Common myeloid progenitor, CD34-positive (primary cell): ENCODE results near the gene ARL2BP.

Experiments used
- CTCF ChIA-PET: fragments of 350-600 bp; sonication (Branson Sonifier 250); formaldehyde crosslinking; loops from one replicate; lab custom pipeline; 2021; ENCODE audit warnings: antibody characterized with exemption; lab: Charles Lee
- POLR2A ChIA-PET: fragments of 350-600 bp; sonication (Branson Sonifier 250); formaldehyde crosslinking; loops from one replicate; lab custom pipeline; 2021; ENCODE audit warnings: antibody characterized with exemption; lab: Charles Lee
- DNase-seq, 3 donors: peaks; one replicate each; pipeline versions ENCODE4 v3.0.0 to v3.0.0-alpha.2; 2013
- H3K27ac ChIP-seq, 2 experiments: 1 replicate in 1 of 2; 2 replicates in 1 of 2; pipeline ENCODE4 v1.7.0; 2013; ENCODE audit warnings: inconsistent platforms in 2 of 2, low read length in 2 of 2, mild to moderate bottlenecking in 2 of 2, low read depth in 1 of 2, moderate library complexity in 1 of 2; ENCODE audit not compliant: severe bottlenecking in 2 of 2, insufficient read depth in 1 of 2, poor library complexity in 1 of 2
- H3K27me3 ChIP-seq, 5 experiments: replicated peaks in 2 of 5; 1 replicate in 3 of 5; 2 replicates in 2 of 5; pipeline versions ENCODE4 v1.6.1 to v1.7.0; 2013; ENCODE audit warnings: low read length in 4 of 5, mild to moderate bottlenecking in 2 of 5, moderate library complexity in 2 of 5, inconsistent platforms in 1 of 5; ENCODE audit not compliant: insufficient read depth in 5 of 5, control insufficient read depth in 4 of 5
- H3K36me3 ChIP-seq, 4 experiments: 1 replicate in 2 of 4; 2 replicates in 2 of 4; pipeline versions ENCODE4 v1.6.1 to v1.7.0; 2013; ENCODE audit warnings: low read length in 3 of 4, control low read depth in 1 of 4, mild to moderate bottlenecking in 1 of 4; ENCODE audit not compliant: control insufficient read depth in 4 of 4, insufficient read depth in 4 of 4
- H3K4me1 ChIP-seq, 4 experiments: 1 replicate in 3 of 4; 2 replicates in 1 of 4; pipeline versions ENCODE4 v1.6.1 to v1.7.1; 2013; ENCODE audit warnings: low read length in 3 of 4, mild to moderate bottlenecking in 3 of 4, control low read depth in 1 of 4, inconsistent platforms in 1 of 4, moderate library complexity in 1 of 4; ENCODE audit not compliant: control insufficient read depth in 4 of 4, insufficient read depth in 4 of 4; ENCODE audit errors: control extremely low read depth in 1 of 4
- H3K4me3 ChIP-seq, 7 experiments: 1 replicate in 4 of 7; 2 replicates in 3 of 7; pipeline versions ENCODE4 v1.5.1 to v1.7.0; 2013; ENCODE audit warnings: mild to moderate bottlenecking in 7 of 7, low read length in 6 of 7, moderate library complexity in 6 of 7, inconsistent platforms in 2 of 7, low read depth in 2 of 7, control low read depth in 1 of 7; ENCODE audit not compliant: insufficient read depth in 4 of 7, control insufficient read depth in 1 of 7; ENCODE audit errors: extremely low read depth in 1 of 7
- H3K9me3 ChIP-seq, 5 experiments: 1 replicate in 4 of 5; 2 replicates in 1 of 5; pipeline versions ENCODE4 v1.6.1 to v1.7.1; 2013; ENCODE audit warnings: low read length in 4 of 5, mild to moderate bottlenecking in 2 of 5, inconsistent platforms in 1 of 5, low read depth in 1 of 5, moderate library complexity in 1 of 5; ENCODE audit not compliant: control insufficient read depth in 4 of 5, insufficient read depth in 2 of 5; ENCODE audit errors: control extremely low read depth in 1 of 5
- WGBS: methylation state at CpG from one replicate; pipeline ENCODE4 v1.1.5; 2013; ENCODE audit not compliant: insufficient coverage; 5-methylcytosine and 5-hydroxymethylcytosine counted together

The ARL2BP gene

GRCh38 chr16:57281791-57282190 lies 36.7 kb downstream of the ARL2BP start:
- CTCF ChIA-PET: interaction anchor here (0.7 kb wide), 1 partner anchor 135 kb away, joined by 3 read pairs; no protein-coding TSS in a partner anchor
- POLR2A ChIA-PET: no interaction called here

GRCh38 chr16:57282510-57283213 lies 37.6 kb downstream of the ARL2BP start:
- CTCF ChIA-PET: interaction anchor here (1.5 kb wide), 1 partner anchor 10 kb away, joined by 4 read pairs; no protein-coding TSS in a partner anchor
- WGBS: 91% methylated on average over 6 of the region's 8 CpGs
- POLR2A ChIA-PET: no interaction called here
- no peaks in the 10 kb centered on the region for H3K9me3 ChIP-seq
- H3K27ac ChIP-seq: no peak overlapping the region
- no peaks in the 10 kb centered on the region for H3K36me3 ChIP-seq
- DNase-seq: no peak
- peaks cover 2 to 40% (median 26%) of the 10 kb centered on the region in 5 experiments for H3K27me3 ChIP-seq
- H3K4me1 ChIP-seq: peaks cover 3 to 17% (median 13%) of the 10 kb centered on the region in 4 experiments
- H3K4me3 ChIP-seq: no peak overlapping the region

More at GRCh38 chr16:57281791-57282190, 36.7 kb downstream of the ARL2BP start:
- Histone ChIP-seq H3K4me1 (peaks cover 5 to 21% (median 17%) of the 10 kb centered on the region in 4 experiments), H3K27ac (no peak overlapping the region), H3K4me3 (no peak overlapping the region), H3K9me3 (no peaks in the 10 kb centered on the region), H3K36me3 (no peaks in the 10 kb centered on the region), H3K27me3 (peaks cover 2 to 39% (median 26%) of the 10 kb centered on the region in 5 experiments)
- WGBS: no CpG with 5 or more reads among the region's 3 CpGs
- no peak for DNase-seq

GRCh38 chr16:57283214-57283958 lies 38.3 kb downstream of the ARL2BP start:
- ChIA-PET POLR2A (no interaction called here), CTCF (interaction anchor here (1.5 kb wide), 1 partner anchor 9 kb away, joined by 4 read pairs; no protein-coding TSS in a partner anchor)
- no peak overlapping the region for H3K27ac ChIP-seq
- H3K9me3 ChIP-seq: no peaks in the 10 kb centered on the region
- no peak for DNase-seq
- 76% methylated on average over 8 of the region's 24 CpGs for WGBS
- peaks cover 2 to 40% (median 26%) of the 10 kb centered on the region in 5 experiments for H3K27me3 ChIP-seq
- H3K4me1 ChIP-seq: peaks cover 0 to 14% (median 11%) of the 10 kb centered on the region in 4 experiments
- H3K36me3 ChIP-seq: no peaks in the 10 kb centered on the region
- no peak overlapping the region for H3K4me3 ChIP-seq

- Histone ChIP-seq H3K27ac (no peak overlapping the region), H3K9me3 (no peaks in the 10 kb centered on the region), H3K36me3 (no peaks in the 10 kb centered on the region), H3K4me3 (peak overlapping the region in 3 of 7 experiments; percentile 11 to 70 (median 58)), H3K27me3 (peaks cover 2 to 40% (median 24%) of the 10 kb centered on the region in 5 experiments), H3K4me1 (peaks cover 0 to 14% (median 11%) of the 10 kb centered on the region in 4 experiments)
- no peak for DNase-seq
- ChIA-PET POLR2A (no interaction called here), CTCF (interaction anchor here (1.5 kb wide), 1 partner anchor 9 kb away, joined by 4 read pairs; no protein-coding TSS in a partner anchor)
- WGBS: 19% methylated on average over 14 of the region's 14 CpGs
These were observed 38.8 kb downstream of the ARL2BP start for GRCh38 chr16:57283959-57284208.

GRCh38 chr16:57284209-57284951 lies 39.3 kb downstream of the ARL2BP start, which contains the start of gene PLLP:
Gene PLLP (minus strand): TSS chr16:57284672. CDS start chr16:57284540, 132 bp downstream.
- peaks cover 0 to 14% (median 11%) of the 10 kb centered on the region in 4 experiments for H3K4me1 ChIP-seq
- 2% methylated on average over 93 of the region's 95 CpGs for WGBS
- peak in 2 of 3 donors; percentile 45 to 58 for DNase-seq
- peaks cover 2 to 39% (median 21%) of the 10 kb centered on the region in 5 experiments for H3K27me3 ChIP-seq
- H3K4me3 ChIP-seq: peak within 1 kb of the TSS; percentile 6 to 70 (median 53)
- no peaks in the 10 kb centered on the region for H3K9me3 ChIP-seq
- H3K36me3 ChIP-seq: no peaks in the 10 kb centered on the region
- ChIA-PET CTCF (no interaction called here), POLR2A (no interaction called here)
- no peak within 1 kb of the TSS for H3K27ac ChIP-seq

- peaks cover 0 to 14% (median 11%) of the 10 kb centered on the region in 4 experiments for H3K4me1 ChIP-seq
- POLR2A ChIA-PET: no interaction called here
- H3K27me3 ChIP-seq: peaks cover 2 to 39% (median 21%) of the 10 kb centered on the region in 5 experiments
- no peaks in the 10 kb centered on the region for H3K36me3 ChIP-seq
- peak overlapping the region; percentile 6 to 70 (median 53) for H3K4me3 ChIP-seq
- CTCF ChIA-PET: no interaction called here
- 6% methylated on average over 11 of the region's 22 CpGs for WGBS
- no peaks in the 10 kb centered on the region for H3K9me3 ChIP-seq
- DNase-seq: peak in 1 of 3 donors; percentile 28
- H3K27ac ChIP-seq: no peak overlapping the region
These were observed 39.9 kb downstream of the ARL2BP start for GRCh38 chr16:57284952-57285363.
